WTC11 (cell line): ENCODE data around the gene SHBG. TPM values are rescaled to one million over a fixed set of nuclear protein-coding genes. Genes with fewer than 3 reads are reported as not detected.

Experiments used
- ATAC-seq: fragments of 200-7000 bp; cut with Tn5 transposase; 2 replicates; pipeline ENCODE4 v1.10.0; 2021; ENCODE audit warnings: mild to moderate bottlenecking, moderate library complexity
- CTCF ChIA-PET: fragments of 300-600 bp; sonication (Branson Sonifier 250); formaldehyde crosslinking; loops from one replicate; lab custom pipeline; 2021; ENCODE audit warnings: antibody characterized with exemption; lab: Charles Lee
- POLR2A ChIA-PET: fragments of 350-600 bp; sonication (Branson Sonifier 250); formaldehyde crosslinking; loops from one replicate; lab custom pipeline; 2021; ENCODE audit warnings: antibody characterized with exemption; lab: Charles Lee
- DNase-seq: peaks from one replicate; pipeline ENCODE4 v3.0.0; 2021; ENCODE audit warnings: low spot score
- H3K27ac Mint-ChIP-seq: 2 replicates; pipeline ENCODE4 v1.8.0; 2021; ENCODE audit warnings: mixed read lengths
- H3K27me3 Mint-ChIP-seq: 2 replicates; pipeline ENCODE4 v1.8.0; 2021; ENCODE audit warnings: low read depth, mild to moderate bottlenecking, moderate library complexity, mixed read lengths
- H3K36me3 Mint-ChIP-seq: 2 replicates; pipeline ENCODE4 v1.8.0; 2021; ENCODE audit warnings: mixed read lengths
- H3K4me1 Mint-ChIP-seq: 2 replicates; pipeline ENCODE4 v1.8.0; 2022; ENCODE audit warnings: mixed read lengths
- H3K4me3 Mint-ChIP-seq: 2 replicates; pipeline ENCODE4 v1.8.0; 2021; ENCODE audit warnings: mild to moderate bottlenecking, moderate library complexity, mixed read lengths
- H3K9me3 Mint-ChIP-seq: 2 replicates; pipeline ENCODE4 v1.8.0; 2021; ENCODE audit warnings: mixed read lengths
- ELF4 ChIP-seq: sonication (generic); formaldehyde crosslinking; IDR thresholded peaks from 2 replicates; pipeline ENCODE4 v1.8.1; 2022; ENCODE audit warnings: low read depth, mild to moderate bottlenecking, moderate library complexity, missing genetic modification reagents
- MLX ChIP-seq: sonication (generic); formaldehyde crosslinking; IDR thresholded peaks from 2 replicates; pipeline ENCODE4 v1.8.1; 2023; ENCODE audit warnings: mild to moderate bottlenecking, missing genetic modification reagents, moderate library complexity
- NFYB ChIP-seq: sonication (generic); formaldehyde crosslinking; conservative IDR thresholded peaks from 2 replicates; pipeline ENCODE4 v1.8.0; 2022; ENCODE audit warnings: low read depth, missing genetic modification reagents
- NR3C1 ChIP-seq: sonication (generic); formaldehyde crosslinking; conservative IDR thresholded peaks from 2 replicates; pipeline ENCODE4 v1.8.1; 2023; ENCODE audit warnings: low read depth, mild to moderate bottlenecking, missing genetic modification reagents
- PRDM15 ChIP-seq: sonication (generic); formaldehyde crosslinking; IDR thresholded peaks from 2 replicates; pipeline ENCODE4 v1.8.0; 2022; ENCODE audit warnings: missing genetic modification reagents
- TP53 ChIP-seq: sonication (generic); formaldehyde crosslinking; IDR thresholded peaks from 2 replicates; pipeline ENCODE4 v1.8.1; 2023; ENCODE audit warnings: mild to moderate bottlenecking, missing genetic modification reagents
- ZNF263 ChIP-seq: sonication (generic); formaldehyde crosslinking; IDR thresholded peaks from 2 replicates; pipeline ENCODE4 v1.8.1; 2022; ENCODE audit warnings: low read depth, mild to moderate bottlenecking, moderate library complexity, missing genetic modification reagents
- ZNF281 ChIP-seq: sonication (generic); formaldehyde crosslinking; IDR thresholded peaks from 2 replicates; pipeline ENCODE4 v1.8.0; 2023; ENCODE audit warnings: mild to moderate bottlenecking, missing genetic modification reagents
- ZNF317 ChIP-seq: sonication (generic); formaldehyde crosslinking; IDR thresholded peaks from 2 replicates; pipeline ENCODE4 v1.8.1; 2023; ENCODE audit warnings: low read depth, mild to moderate bottlenecking, moderate library complexity, missing genetic modification reagents, borderline replicate concordance
- ZSCAN18 ChIP-seq: fragments of 250-450 bp; sonication (Bioruptor Pico); IDR thresholded peaks from 2 replicates; pipeline ENCODE4 v2.1.2; 2022; ENCODE audit warnings: mild to moderate bottlenecking, moderate library complexity
- total RNA-seq: library from RNA; stranded (reverse); gene quantifications from 3 replicates; pipeline ENCODE4 v1.2.3, GENCODE V29; 2021
- TF ChIP-seq, protein P1 (sequence below): sonication (generic); formaldehyde crosslinking; IDR thresholded peaks from 2 replicates; pipeline ENCODE4 v1.8.1; 2022; ENCODE audit warnings: missing genetic modification reagents, borderline replicate concordance
- TF ChIP-seq, protein P2 (sequence below): sonication (generic); formaldehyde crosslinking; IDR thresholded peaks from 2 replicates; pipeline ENCODE4 v1.8.0; 2023; ENCODE audit warnings: missing genetic modification reagents
- TF ChIP-seq, protein P3 (sequence below): sonication (generic); formaldehyde crosslinking; conservative IDR thresholded peaks from 2 replicates; pipeline ENCODE4 v1.8.1; 2022; ENCODE audit warnings: mild to moderate bottlenecking, missing genetic modification reagents

SHBG gene
- total RNA-seq, 1 experiment from 2014 or later, result 0.83 TPM

GRCh38 chr17:7646457-7646856, 16.5 kb downstream of the SHBG start:
- peaks cover 46% of the 10 kb centered on the region for H3K27me3 Mint-ChIP-seq
- CTCF ChIA-PET, result interaction anchor here (1.0 kb wide), 2 partner anchors 11 to 41 kb away, joined by 3 to 4 read pairs; partner anchors contain the start of gene TP53
- no peak overlapping the region for H3K27ac Mint-ChIP-seq
- no peaks in the 10 kb centered on the region for H3K36me3 Mint-ChIP-seq
- H3K9me3 Mint-ChIP-seq, result peaks cover 5% of the 10 kb centered on the region
- TF ChIP-seq, protein P1, sequence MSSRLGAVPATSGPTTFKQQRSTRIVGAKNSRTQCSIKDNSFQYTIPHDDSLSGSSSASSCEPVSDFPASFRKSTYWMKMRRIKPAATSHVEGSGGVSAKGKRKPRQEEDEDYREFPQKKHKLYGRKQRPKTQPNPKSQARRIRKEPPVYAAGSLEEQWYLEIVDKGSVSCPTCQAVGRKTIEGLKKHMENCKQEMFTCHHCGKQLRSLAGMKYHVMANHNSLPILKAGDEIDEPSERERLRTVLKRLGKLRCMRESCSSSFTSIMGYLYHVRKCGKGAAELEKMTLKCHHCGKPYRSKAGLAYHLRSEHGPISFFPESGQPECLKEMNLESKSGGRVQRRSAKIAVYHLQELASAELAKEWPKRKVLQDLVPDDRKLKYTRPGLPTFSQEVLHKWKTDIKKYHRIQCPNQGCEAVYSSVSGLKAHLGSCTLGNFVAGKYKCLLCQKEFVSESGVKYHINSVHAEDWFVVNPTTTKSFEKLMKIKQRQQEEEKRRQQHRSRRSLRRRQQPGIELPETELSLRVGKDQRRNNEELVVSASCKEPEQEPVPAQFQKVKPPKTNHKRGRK (CRISPR knock-in tag), result no peak
- TF ChIP-seq ELF4 (no peak), ZNF317 (CRISPR knock-in tag) (no peak), ZNF263 (CRISPR knock-in tag) (no peak), PRDM15 (CRISPR knock-in tag) (no peak), ZSCAN18 (no peak), ZNF281 (no peak), MLX (no peak), TP53 (CRISPR knock-in tag) (no peak), NFYB (CRISPR knock-in tag) (no peak), NR3C1 (CRISPR knock-in tag) (no peak)
- TF ChIP-seq, protein P2, sequence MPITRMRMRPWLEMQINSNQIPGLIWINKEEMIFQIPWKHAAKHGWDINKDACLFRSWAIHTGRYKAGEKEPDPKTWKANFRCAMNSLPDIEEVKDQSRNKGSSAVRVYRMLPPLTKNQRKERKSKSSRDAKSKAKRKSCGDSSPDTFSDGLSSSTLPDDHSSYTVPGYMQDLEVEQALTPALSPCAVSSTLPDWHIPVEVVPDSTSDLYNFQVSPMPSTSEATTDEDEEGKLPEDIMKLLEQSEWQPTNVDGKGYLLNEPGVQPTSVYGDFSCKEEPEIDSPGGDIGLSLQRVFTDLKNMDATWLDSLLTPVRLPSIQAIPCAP (CRISPR knock-in tag), result no peak
- TF ChIP-seq, protein P3, sequence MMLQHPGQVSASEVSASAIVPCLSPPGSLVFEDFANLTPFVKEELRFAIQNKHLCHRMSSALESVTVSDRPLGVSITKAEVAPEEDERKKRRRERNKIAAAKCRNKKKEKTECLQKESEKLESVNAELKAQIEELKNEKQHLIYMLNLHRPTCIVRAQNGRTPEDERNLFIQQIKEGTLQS, result no peak
- POLR2A ChIA-PET, result interaction anchor here (0.7 to 0.9 kb wide), 2 partner anchors 39 to 269 kb away, joined by 3 read pairs; no protein-coding TSS in a partner anchor
- ATAC-seq, result no peak
- DNase-seq, result no peak
- peaks cover 12% of the 10 kb centered on the region for H3K4me1 Mint-ChIP-seq
- H3K4me3 Mint-ChIP-seq, result no peak overlapping the region
